Measurements from ENCODE around the gene ATP5F1D. TPM values are rescaled to one million over a fixed set of nuclear protein-coding genes. Genes with fewer than 3 reads are reported as not detected.

The ATP5F1D gene
- total and polyA plus RNA-seq, 2 of the 13 experiments (the other 11 are each of a cell fraction or from before 2014, with no cell fraction given) = 39.4 to 78.7 TPM

DNA sequence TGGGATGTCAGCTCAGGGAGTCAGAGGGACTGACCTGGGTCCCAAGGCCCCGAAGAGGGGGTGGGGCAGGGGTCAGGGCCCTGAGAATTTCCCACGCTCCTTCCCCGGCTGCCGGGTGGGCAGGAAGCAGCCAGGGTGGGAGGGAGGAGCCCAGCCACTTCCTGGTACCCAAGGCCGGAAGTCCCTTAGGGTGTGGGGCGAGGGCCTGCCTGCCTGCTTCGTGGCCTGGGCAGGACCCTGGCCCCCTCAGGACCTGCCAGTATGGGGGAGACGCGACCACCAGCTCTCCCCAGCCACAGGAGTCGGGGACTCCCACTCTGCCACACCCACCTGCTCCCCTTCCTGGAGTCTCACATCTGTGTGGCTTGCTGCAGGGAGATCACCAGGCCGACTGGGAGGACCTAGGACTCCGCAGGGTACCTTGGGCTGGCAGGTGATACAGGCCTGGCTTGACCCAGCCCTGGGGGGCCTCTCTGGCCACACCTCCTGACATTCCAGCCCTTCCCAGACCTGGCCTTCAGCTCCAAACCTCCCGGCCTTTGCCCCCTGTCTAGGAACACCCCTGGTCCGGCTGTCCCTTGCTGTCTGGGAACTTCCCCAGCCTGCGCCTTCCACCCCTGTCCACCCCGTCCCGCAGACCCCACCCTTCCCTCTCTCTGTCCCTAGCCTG is 17.8 kb downstream of the ATP5F1D start (continued):
- TF ChIP-seq, protein P1, sequence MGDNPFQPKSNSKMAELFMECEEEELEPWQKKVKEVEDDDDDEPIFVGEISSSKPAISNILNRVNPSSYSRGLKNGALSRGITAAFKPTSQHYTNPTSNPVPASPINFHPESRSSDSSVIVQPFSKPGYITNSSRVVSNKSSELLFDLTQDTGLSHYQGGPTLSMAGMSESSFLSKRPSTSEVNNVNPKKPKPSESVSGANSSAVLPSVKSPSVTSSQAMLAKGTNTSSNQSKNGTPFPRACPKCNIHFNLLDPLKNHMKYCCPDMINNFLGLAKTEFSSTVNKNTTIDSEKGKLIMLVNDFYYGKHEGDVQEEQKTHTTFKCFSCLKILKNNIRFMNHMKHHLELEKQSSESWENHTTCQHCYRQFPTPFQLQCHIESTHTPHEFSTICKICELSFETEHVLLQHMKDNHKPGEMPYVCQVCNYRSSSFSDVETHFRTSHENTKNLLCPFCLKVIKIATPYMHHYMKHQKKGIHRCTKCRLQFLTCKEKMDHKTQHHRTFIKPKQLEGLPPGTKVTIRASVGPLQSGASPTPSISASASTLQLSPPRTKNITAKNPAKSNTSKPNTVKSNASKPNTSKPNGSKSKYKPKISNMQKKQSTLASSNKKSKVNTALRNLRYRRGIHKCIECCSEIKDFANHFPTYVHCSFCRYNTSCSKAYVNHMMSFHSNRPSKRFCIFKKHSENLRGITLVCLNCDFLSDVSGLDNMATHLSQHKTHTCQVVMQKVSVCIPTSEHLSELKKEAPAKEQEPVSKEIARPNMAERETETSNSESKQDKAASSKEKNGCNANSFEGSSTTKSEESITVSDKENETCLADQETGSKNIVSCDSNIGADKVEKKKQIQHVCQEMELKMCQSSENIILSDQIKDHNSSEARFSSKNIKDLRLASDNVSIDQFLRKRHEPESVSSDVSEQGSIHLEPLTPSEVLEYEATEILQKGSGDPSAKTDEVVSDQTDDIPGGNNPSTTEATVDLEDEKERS (CRISPR knock-in tag; IDR thresholded peaks at IDR 0.05) = peak; percentile 81; the same call in 1 of the 2 replicates
- TF ChIP-seq, protein P2, sequence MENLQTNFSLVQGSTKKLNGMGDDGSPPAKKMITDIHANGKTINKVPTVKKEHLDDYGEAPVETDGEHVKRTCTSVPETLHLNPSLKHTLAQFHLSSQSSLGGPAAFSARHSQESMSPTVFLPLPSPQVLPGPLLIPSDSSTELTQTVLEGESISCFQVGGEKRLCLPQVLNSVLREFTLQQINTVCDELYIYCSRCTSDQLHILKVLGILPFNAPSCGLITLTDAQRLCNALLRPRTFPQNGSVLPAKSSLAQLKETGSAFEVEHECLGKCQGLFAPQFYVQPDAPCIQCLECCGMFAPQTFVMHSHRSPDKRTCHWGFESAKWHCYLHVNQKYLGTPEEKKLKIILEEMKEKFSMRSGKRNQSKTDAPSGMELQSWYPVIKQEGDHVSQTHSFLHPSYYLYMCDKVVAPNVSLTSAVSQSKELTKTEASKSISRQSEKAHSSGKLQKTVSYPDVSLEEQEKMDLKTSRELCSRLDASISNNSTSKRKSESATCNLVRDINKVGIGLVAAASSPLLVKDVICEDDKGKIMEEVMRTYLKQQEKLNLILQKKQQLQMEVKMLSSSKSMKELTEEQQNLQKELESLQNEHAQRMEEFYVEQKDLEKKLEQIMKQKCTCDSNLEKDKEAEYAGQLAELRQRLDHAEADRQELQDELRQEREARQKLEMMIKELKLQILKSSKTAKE (CRISPR knock-in tag; IDR thresholded peaks at IDR 0.05; ENCODE audit: borderline replicate concordance) = peak; percentile 87
- TF ChIP-seq ZNF883 (CRISPR knock-in tag; IDR thresholded peaks at IDR 0.05; ENCODE audit: not compliant biosample characterization) = peak; percentile 86
- TF ChIP-seq, protein P3, sequence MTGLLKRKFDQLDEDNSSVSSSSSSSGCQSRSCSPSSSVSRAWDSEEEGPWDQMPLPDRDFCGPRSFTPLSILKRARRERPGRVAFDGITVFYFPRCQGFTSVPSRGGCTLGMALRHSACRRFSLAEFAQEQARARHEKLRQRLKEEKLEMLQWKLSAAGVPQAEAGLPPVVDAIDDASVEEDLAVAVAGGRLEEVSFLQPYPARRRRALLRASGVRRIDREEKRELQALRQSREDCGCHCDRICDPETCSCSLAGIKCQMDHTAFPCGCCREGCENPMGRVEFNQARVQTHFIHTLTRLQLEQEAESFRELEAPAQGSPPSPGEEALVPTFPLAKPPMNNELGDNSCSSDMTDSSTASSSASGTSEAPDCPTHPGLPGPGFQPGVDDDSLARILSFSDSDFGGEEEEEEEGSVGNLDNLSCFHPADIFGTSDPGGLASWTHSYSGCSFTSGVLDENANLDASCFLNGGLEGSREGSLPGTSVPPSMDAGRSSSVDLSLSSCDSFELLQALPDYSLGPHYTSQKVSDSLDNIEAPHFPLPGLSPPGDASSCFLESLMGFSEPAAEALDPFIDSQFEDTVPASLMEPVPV (CRISPR knock-in tag; IDR thresholded peaks at IDR 0.05) = peak; percentile 83
- TF ChIP-seq, protein P4, sequence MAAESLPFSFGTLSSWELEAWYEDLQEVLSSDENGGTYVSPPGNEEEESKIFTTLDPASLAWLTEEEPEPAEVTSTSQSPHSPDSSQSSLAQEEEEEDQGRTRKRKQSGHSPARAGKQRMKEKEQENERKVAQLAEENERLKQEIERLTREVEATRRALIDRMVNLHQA (CRISPR knock-in tag; IDR thresholded peaks at IDR 0.05) = no peak
- TF ChIP-seq SOX13 (IDR thresholded peaks at IDR 0.05) = 0 out of 2 replicates have a peak, but pooled peaks have one; percentile 20
- peak; percentile 52 to 99; a peak in 3 of 4 replicates for TF ChIP-seq SOX13 (CRISPR knock-in tag; conservative IDR thresholded peaks at IDR 0.05 in 1 of 2, IDR thresholded peaks at IDR 0.05 in 1 of 2)
- 0 out of 2 replicates have a peak, but pooled peaks have one; percentile 57 for TF ChIP-seq MED13 (CRISPR knock-in tag; IDR thresholded peaks at IDR 0.05)
- TF ChIP-seq TOPORS (CRISPR knock-in tag; IDR thresholded peaks at IDR 0.05) = peak; percentile 77; the same call in 1 of the 2 replicates
- TF ChIP-seq ZNF747 (CRISPR knock-in tag; IDR thresholded peaks at IDR 0.05; ENCODE audit: borderline replicate concordance) = 0 out of 2 replicates have a peak, but pooled peaks have one; percentile 64
- TF ChIP-seq, protein P5, sequence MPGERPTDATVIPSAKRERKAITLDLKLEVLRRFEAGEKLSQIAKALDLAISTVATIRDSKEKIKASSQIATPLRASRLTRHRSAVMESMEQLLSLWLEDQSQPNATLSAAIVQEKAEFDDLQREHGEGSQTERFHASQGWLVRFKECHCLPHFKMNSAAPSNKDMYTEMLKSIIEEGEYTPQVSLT (CRISPR knock-in tag; IDR thresholded peaks at IDR 0.05; ENCODE audit: borderline replicate concordance, low read depth) = no peak
- TF ChIP-seq MED1 (CRISPR knock-in tag; IDR thresholded peaks at IDR 0.05) = peak; percentile 90
- peak; percentile 64; the same call in 1 of the 2 replicates for TF ChIP-seq TBX3 (IDR thresholded peaks at IDR 0.05; ENCODE audit: borderline replicate concordance)
- peak; percentile 83; the same call in 1 of the 2 replicates for TF ChIP-seq REXO4 (CRISPR knock-in tag; IDR thresholded peaks at IDR 0.05; ENCODE audit: borderline replicate concordance)
- TF ChIP-seq KDM3A (CRISPR knock-in tag; IDR thresholded peaks at IDR 0.05; ENCODE audit: low read depth) = 0 out of 2 replicates have a peak, but pooled peaks have one; percentile 34
- TF ChIP-seq ZBTB38 (CRISPR knock-in tag; IDR thresholded peaks at IDR 0.05) = peak; percentile 53; the same call in 1 of the 2 replicates
- TF ChIP-seq, protein P6, sequence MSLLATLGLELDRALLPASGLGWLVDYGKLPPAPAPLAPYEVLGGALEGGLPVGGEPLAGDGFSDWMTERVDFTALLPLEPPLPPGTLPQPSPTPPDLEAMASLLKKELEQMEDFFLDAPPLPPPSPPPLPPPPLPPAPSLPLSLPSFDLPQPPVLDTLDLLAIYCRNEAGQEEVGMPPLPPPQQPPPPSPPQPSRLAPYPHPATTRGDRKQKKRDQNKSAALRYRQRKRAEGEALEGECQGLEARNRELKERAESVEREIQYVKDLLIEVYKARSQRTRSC (CRISPR knock-in tag; IDR thresholded peaks at IDR 0.05; ENCODE audit: low read depth) = no peak
- TF ChIP-seq ZNF263 (CRISPR knock-in tag; IDR thresholded peaks at IDR 0.05) = peak; percentile 95
- peak; percentile 92 for TF ChIP-seq CENPT (CRISPR knock-in tag; IDR thresholded peaks at IDR 0.05; ENCODE audit: low read depth)

Measured in HepG2 (cell line).